ENCODE data around the gene FAM20C.
"Not testable (repeated sequence)": the region's sequence is repeated elsewhere in the genome, so short reads cannot be mapped to it uniquely, and the experiment has no call there.

FAM20C gene

GRCh38 chr7:293681-294439 is 101.5 kb downstream of the FAM20C start:
- DNase-seq (ENCODE audit: low spot score): no peak

- DNase-seq (ENCODE audit: low spot score): no peak
Observed at GRCh38 chr7:294440-295154, 102.2 kb downstream of the FAM20C start.

GRCh38 chr7:295155-296154 is 103.1 kb downstream of the FAM20C start:
- no peak for DNase-seq (ENCODE audit: low spot score)

- DNase-seq (ENCODE audit: low spot score): no peak
Observed at GRCh38 chr7:296373-296945, 104.1 kb downstream of the FAM20C start.

GRCh38 chr7:297141-297540 is 104.8 kb downstream of the FAM20C start:
- DNase-seq (ENCODE audit: low spot score): not testable (repeated sequence)

- DNase-seq (ENCODE audit: low spot score): no peak
Observed at GRCh38 chr7:297611-298374, 105.4 kb downstream of the FAM20C start.

GRCh38 chr7:298375-298702 is 106.0 kb downstream of the FAM20C start:
- DNase-seq (ENCODE audit: low spot score): no peak

GRCh38 chr7:298743-299142 is 106.4 kb downstream of the FAM20C start:
- DNase-seq (ENCODE audit: low spot score): no peak

- no peak for DNase-seq (ENCODE audit: low spot score)
Observed at GRCh38 chr7:299169-299568, 106.8 kb downstream of the FAM20C start.

- DNase-seq (ENCODE audit: low spot score): no peak
Observed at GRCh38 chr7:299628-300027, 107.3 kb downstream of the FAM20C start.

GRCh38 chr7:300048-300447 is 107.7 kb downstream of the FAM20C start:
- DNase-seq (ENCODE audit: low spot score): no peak

- DNase-seq (ENCODE audit: low spot score): no peak
Observed at GRCh38 chr7:300546-301290, 108.3 kb downstream of the FAM20C start.

- no peak for DNase-seq (ENCODE audit: low spot score)
Observed at GRCh38 chr7:301291-302053, 109.1 kb downstream of the FAM20C start.

- DNase-seq (ENCODE audit: low spot score): no peak
Observed at GRCh38 chr7:302054-302992, 110.0 kb downstream of the FAM20C start.

- no peak for DNase-seq (ENCODE audit: low spot score)
Observed at GRCh38 chr7:303425-303824, 111.1 kb downstream of the FAM20C start.

GRCh38 chr7:303884-304573 is 111.7 kb downstream of the FAM20C start:
- DNase-seq (ENCODE audit: low spot score): no peak

GRCh38 chr7:304574-305409 is 112.4 kb downstream of the FAM20C start:
- DNase-seq (ENCODE audit: low spot score): no peak
